Ascending aorta (tissue), 2 donors: ENCODE measurements around the gene SALL4. TPM values are rescaled to one million over a fixed set of nuclear protein-coding genes. Genes with fewer than 3 reads are reported as not detected.
"Not testable (repeated sequence)": the region's sequence is repeated elsewhere in the genome, so short reads cannot be mapped to it uniquely, and the experiment has no call there.

Source experiments
- DNase-seq, 2 donors: peaks; one replicate each; pipeline ENCODE4 v3.0.0-alpha.2; 2019; ENCODE audit warnings: low spot score in 2 of 2
- H3K27ac ChIP-seq, 2 donors: fragments of 200-600 bp; sonication (generic); one replicate each; pipeline ENCODE4 v1.5.1; 2016 to 2017; ENCODE audit warnings: mild to moderate bottlenecking in 1 of 2
- H3K27me3 ChIP-seq: fragments of 200-600 bp; sonication (generic); one replicate; pipeline ENCODE4 v1.5.1; 2017
- H3K36me3 ChIP-seq, 2 donors: fragments of 200-600 bp; sonication (generic); one replicate each; pipeline ENCODE4 v1.5.1; 2016
- H3K4me1 ChIP-seq, 2 donors: fragments of 200-600 bp; sonication (generic); one replicate each; pipeline ENCODE4 v1.5.1; 2016 to 2017; ENCODE audit warnings: mild to moderate bottlenecking in 1 of 2
- H3K4me3 ChIP-seq, 2 donors: fragments of 200-600 bp; sonication (generic); one replicate each; pipeline ENCODE4 v1.5.1; 2016 to 2017; ENCODE audit warnings: mild to moderate bottlenecking in 1 of 2
- H3K9me3 ChIP-seq, 2 donors: fragments of 200-600 bp; sonication (generic); one replicate each; pipeline ENCODE4 v1.5.1; 2016
- CTCF ChIP-seq, 3 experiments: fragments of 200-600 bp in 2 of 3; fragments of 450-650 bp in 1 of 3; sonication (generic) in 2 of 3; IDR thresholded peaks; one replicate each; pipeline ENCODE4 v1.5.1; 2016 to 2019; ENCODE audit warnings: antibody characterized with exemption in 3 of 3, mild to moderate bottlenecking in 1 of 3, moderate library complexity in 1 of 3
- intact Hi-C: fragments of 100-400 bp; cut with DNase I; formaldehyde crosslinking; loops from one replicate; pipeline ENCODE4 v1.15.1; 2023
- total RNA-seq: library from RNA; depleted of rRNA; stranded (reverse); fragments of >200 nt; gene quantifications from one replicate; pipeline ENCODE4 v1.1.0, GENCODE V29; 2016

The SALL4 gene
- total RNA-seq, 1 donor from 2014 or later = not detected

- H3K4me1 ChIP-seq = peaks cover 4 to 33% of the 10 kb centered on the region in 2 donors
- no peaks in the 10 kb centered on the region for H3K27me3 ChIP-seq
- no peaks in the 10 kb centered on the region for H3K36me3 ChIP-seq
- intact Hi-C loops = no loop called here
- no peaks in the 10 kb centered on the region for H3K9me3 ChIP-seq
- TF ChIP-seq CTCF (IDR thresholded peaks at IDR 0.05) = no peak
- H3K4me3 ChIP-seq = no peak overlapping the region
- no peak overlapping the region for H3K27ac ChIP-seq
- no peak for DNase-seq
Observed at GRCh38 chr20:51747182-51747911, 55.0 kb downstream of the SALL4 start.

- TF ChIP-seq CTCF (IDR thresholded peaks at IDR 0.05) = no peak
- Histone ChIP-seq H3K27ac (no peak overlapping the region), H3K9me3 (no peaks in the 10 kb centered on the region), H3K27me3 (no peaks in the 10 kb centered on the region), H3K36me3 (no peaks in the 10 kb centered on the region), H3K4me1 (peaks cover 4 to 22% of the 10 kb centered on the region in 2 donors), H3K4me3 (no peak overlapping the region)
- no peak for DNase-seq
- intact Hi-C loops = no loop called here
Observed at GRCh38 chr20:51745804-51746203, 56.5 kb downstream of the SALL4 start.

- no peak for TF ChIP-seq CTCF (IDR thresholded peaks at IDR 0.05)
- Histone ChIP-seq H3K27me3 (no peaks in the 10 kb centered on the region), H3K4me3 (no peak overlapping the region), H3K9me3 (no peaks in the 10 kb centered on the region), H3K4me1 (peaks cover 0 to 9% of the 10 kb centered on the region in 2 donors), H3K36me3 (no peaks in the 10 kb centered on the region), H3K27ac (no peak overlapping the region)
- intact Hi-C loops = no loop called here
- DNase-seq = no peak
Observed at GRCh38 chr20:51740838-51741237, 61.5 kb downstream of the SALL4 start.

- H3K27me3 ChIP-seq, intact Hi-C loops, H3K9me3 ChIP-seq: not testable (repeated sequence)
Observed at GRCh38 chr20:51740308-51740707, 62.0 kb downstream of the SALL4 start.

GRCh38 chr20:51739722-51740249, 62.5 kb downstream of the SALL4 start:
- no peak for DNase-seq
- no peak for TF ChIP-seq CTCF (IDR thresholded peaks at IDR 0.05)
- peaks cover 0 to 13% of the 10 kb centered on the region in 2 donors for H3K4me1 ChIP-seq
- H3K9me3 ChIP-seq = no peaks in the 10 kb centered on the region
- H3K36me3 ChIP-seq = no peaks in the 10 kb centered on the region
- no peak overlapping the region for H3K4me3 ChIP-seq
- H3K27ac ChIP-seq = no peak overlapping the region
- H3K27me3 ChIP-seq = no peaks in the 10 kb centered on the region
- intact Hi-C loops = no loop called here

More at GRCh38 chr20:51740308-51740707, 62.0 kb downstream of the SALL4 start:
- not testable (repeated sequence) for DNase-seq, H3K36me3 ChIP-seq, H3K27ac ChIP-seq, H3K4me3 ChIP-seq
- H3K4me1 ChIP-seq = peaks cover 0 to 13% of the 10 kb centered on the region in 2 donors

GRCh38 chr20:51738877-51739447, 63.4 kb downstream of the SALL4 start:
- intact Hi-C loops = no loop called here
- no peaks in the 10 kb centered on the region for H3K36me3 ChIP-seq
- H3K27me3 ChIP-seq = no peaks in the 10 kb centered on the region
- no peak for TF ChIP-seq CTCF (IDR thresholded peaks at IDR 0.05)
- peaks cover 0 to 13% of the 10 kb centered on the region in 2 donors for H3K4me1 ChIP-seq
- no peaks in the 10 kb centered on the region for H3K9me3 ChIP-seq
- H3K27ac ChIP-seq = no peak overlapping the region
- no peak overlapping the region for H3K4me3 ChIP-seq
- no peak for DNase-seq

GRCh38 chr20:51738261-51738660, 64.1 kb downstream of the SALL4 start:
- H3K4me3 ChIP-seq, H3K9me3 ChIP-seq, H3K36me3 ChIP-seq, H3K27ac ChIP-seq, H3K27me3 ChIP-seq, intact Hi-C loops, DNase-seq: not testable (repeated sequence)
- peaks cover 0 to 13% of the 10 kb centered on the region in 2 donors for H3K4me1 ChIP-seq
